HG03025 (cell line): Measurements from ENCODE around the gene PPIE.

Source experiments
- ATAC-seq: cut with Tn5 transposase; IDR thresholded peaks from one replicate; pipeline ENCODE4 v1.9.1; 2021; ENCODE audit warnings: mild to moderate bottlenecking, moderate library complexity; ENCODE audit not compliant: unreplicated experiment, low FRiP score

Gene PPIE

GRCh38 chr1:39738622-39739366, at the start of gene PPIE:
Gene PPIE, plus strand, starts transcription at chr1:39738882. Its CDS starts 19 bp downstream, at chr1:39738901.
- ATAC-seq: peak; percentile 75

DNA sequence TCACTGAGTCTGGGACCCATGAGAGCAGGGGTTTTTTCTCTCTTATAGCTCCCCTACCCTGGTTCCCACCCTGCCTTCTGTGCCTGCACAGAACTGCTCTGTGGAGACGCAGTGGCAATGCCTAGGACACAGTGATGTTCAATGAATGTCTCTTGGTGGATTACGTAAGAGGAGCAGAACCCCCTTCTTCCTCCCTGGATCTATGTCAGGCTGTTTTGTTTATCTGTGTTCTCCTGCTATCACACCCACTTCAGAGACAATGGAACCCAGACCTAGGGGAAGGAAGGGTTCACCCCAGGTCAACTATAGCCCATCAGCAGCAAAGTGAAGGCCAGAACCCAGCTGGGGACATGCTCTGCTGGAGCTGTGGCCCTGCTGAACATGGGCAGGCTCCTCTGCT, 49.5 kb upstream of the PPIE start:
- ATAC-seq: no peak

- ATAC-seq: no peak
Observed at GRCh38 chr1:39689635-39690034, 49.0 kb upstream of the PPIE start.

- ATAC-seq: no peak
Observed at GRCh38 chr1:39690225-39690624, 48.5 kb upstream of the PPIE start.

DNA sequence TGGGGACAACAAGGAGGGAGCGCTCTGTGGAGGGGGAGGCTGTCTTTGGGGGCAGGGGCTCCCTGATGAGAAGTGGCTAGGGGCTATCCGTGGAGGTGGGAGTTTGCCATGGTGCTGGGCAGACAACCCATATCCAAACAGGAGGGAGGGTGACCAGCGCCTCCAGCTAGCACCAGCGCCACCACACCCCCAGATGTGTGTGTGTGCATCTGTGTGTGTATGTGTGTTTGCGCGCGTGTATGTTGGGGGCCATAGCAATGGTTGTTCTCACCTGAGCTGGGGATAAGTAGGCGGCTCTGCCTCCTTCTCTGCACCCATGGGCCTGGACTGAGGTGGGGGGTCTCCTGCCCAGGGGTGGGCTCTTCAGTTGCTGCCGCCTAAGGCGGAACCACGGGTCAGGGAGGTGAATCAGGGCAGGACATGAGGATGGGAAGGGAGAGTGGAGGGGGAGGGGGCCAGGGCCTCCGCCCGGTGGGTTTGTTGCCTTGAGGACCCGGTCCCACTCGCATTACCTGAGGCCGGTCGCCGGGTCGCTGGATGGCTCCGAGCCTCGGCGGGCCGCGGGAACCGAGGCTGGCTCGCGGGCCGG, 47.8 kb upstream of the PPIE start:
- no peak for ATAC-seq

GRCh38 chr1:39691383-39692151, 47.1 kb upstream of the PPIE start, which contains the start of gene HPCAL4:
Gene HPCAL4, minus strand, starts transcription at chr1:39691433. Its CDS starts 6,830 bp downstream, at chr1:39684603.
- ATAC-seq: peak; percentile 61

DNA sequence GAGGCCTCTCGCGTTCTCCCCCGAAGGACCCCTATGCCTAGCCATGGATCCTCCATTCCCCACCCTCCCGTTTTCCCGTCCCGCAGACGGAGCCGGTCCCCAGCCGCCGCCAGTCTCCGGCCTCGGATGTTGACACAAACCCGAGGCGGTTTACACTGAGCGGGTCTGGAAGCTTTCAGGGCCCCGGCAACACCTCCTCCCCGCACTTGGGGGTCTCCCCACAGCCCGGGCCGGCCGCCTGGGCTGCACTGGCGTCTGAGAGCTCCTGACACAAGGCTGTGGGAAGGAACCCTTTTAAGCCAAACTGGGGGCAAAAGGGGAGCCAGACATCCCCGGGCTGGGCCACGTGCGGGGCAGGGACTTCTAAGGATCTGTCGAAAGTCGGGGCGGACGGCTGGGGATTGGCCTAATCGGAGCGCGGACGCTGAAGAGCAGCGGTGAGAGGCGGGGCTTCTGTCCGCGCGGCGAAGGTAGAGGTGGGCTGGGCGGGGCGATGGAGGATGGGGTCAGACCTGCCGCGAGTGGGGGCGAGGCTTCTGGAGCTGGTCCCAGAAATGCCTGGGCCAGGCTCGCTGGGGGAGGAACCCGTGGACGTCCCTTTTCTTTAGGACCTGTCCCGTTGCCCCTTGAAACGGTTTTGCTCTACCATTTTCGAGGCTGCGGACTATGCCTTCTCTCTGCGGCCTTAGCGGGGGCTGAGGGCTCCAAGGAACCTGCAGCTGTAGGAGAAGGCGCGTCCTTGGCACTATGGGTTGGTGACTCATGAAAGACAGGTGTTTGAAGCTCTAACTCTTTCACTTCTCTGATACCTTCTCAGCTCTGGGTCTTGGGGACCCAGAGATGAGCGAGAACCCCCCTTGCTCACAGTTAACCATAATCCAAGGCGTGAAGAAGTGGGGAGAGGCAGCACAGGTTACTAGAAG, 46.3 kb upstream of the PPIE start:
- no peak for ATAC-seq

DNA sequence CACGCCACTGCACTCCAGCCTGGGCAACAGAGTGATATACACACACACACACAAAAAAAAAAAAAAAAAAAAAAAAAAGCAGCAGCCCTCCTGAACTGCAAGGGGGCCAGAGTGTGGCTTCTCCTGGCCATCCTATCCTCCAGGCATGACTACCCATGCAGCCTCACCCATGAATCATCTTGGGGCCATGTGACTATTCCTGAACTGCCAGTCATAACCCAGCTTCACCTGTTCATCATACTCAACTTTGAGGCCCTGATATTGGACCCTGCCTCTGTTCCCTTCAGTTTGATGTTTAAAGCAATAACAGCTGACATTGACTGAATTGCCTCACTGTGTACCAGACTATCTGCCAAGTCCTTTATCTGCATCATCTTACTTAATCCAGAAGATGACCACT, 44.7 kb upstream of the PPIE start:
- ATAC-seq: no peak

- ATAC-seq: no peak
Observed at GRCh38 chr1:39695016-39695415, 43.7 kb upstream of the PPIE start.

GRCh38 chr1:39696448-39696847, 42.2 kb upstream of the PPIE start:
- no peak for ATAC-seq

- no peak for ATAC-seq
Observed at GRCh38 chr1:39698568-39698967, 40.1 kb upstream of the PPIE start.

DNA sequence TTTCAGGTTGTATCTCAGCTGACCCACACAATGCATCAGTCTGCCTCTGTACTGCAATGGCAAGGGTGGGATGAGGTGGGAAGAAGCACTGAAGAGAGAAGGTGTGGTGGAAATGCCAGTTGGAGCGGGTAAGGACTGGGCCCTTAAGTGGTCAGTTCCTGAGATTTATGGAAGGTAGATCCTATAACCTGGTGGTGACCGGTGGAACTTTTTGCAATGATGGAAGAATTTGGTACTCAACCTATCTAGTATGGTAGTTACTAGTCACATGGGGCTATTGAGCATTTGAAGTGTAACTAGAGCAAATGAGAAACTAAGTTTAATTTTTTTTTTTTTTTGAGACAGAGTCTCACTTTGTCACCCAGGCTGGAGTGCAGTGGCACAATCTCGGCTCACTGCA, 39.3 kb upstream of the PPIE start:
- ATAC-seq: no peak

DNA sequence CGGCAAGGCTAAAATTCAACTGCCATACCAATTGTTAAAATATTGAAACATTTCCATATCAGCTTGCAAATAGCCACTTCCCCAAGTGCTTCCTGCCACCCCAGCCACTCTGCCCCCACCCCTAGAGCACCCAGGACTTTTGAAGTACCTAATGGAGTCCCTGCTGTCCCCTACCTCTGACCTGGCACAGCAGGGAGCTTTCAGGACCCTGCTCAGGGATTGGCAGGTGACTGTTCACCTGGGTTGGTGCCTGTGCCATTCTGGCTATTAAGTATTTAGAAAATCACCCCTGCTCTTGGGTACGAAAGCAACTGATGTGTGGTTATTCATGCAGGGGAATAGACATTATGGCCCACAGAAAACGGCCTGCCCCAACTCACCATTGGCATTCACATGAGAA, 38.3 kb upstream of the PPIE start:
- ATAC-seq: no peak

- no peak for ATAC-seq
Observed at GRCh38 chr1:39701049-39701439, 37.6 kb upstream of the PPIE start.

- no peak for ATAC-seq
Observed at GRCh38 chr1:39704757-39705156, 33.9 kb upstream of the PPIE start.

DNA sequence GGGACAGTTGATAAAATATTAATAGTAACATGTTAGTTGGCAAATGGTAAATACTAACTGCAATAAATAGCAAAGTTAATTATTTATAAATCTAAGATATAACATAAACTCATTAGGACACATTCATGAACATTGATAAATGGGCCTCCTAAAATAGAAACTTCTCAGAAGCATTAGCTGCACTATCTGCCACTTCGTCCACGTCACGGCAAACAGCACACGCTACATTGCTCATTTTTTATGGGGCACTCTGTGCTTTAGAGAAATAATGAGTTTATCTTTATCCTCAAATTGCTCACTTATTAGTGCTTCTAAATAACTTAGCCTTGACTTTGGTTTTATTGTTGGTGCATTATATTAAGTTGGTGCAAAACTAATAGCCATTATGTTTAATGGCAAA, 31.2 kb upstream of the PPIE start:
- no peak for ATAC-seq

GRCh38 chr1:39711104-39711965, 27.3 kb upstream of the PPIE start:
- ATAC-seq: no peak

- ATAC-seq: no peak
Observed at GRCh38 chr1:39711966-39712340, 26.7 kb upstream of the PPIE start.

- no peak for ATAC-seq
Observed at GRCh38 chr1:39713557-39713956, 25.1 kb upstream of the PPIE start.

DNA sequence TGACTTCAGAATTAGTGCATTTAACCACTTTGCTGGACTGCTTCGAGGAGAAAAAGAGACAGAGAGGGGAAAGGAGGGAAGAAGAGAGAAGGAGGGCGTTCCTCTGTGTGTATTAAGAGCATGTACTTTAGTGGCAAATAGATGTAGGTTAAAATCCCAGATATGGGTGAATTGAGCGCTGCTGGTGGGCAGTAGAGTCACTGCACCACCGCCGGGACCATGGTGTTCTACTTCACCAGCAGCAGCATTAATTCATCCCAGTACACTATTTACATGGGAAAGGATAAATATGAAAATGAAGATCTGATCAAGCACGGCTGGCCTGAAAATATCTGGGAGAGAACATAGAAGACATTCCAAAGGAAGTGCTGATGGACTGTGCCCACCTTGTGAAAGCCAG, 20.9 kb upstream of the PPIE start:
- ATAC-seq: no peak
